HG03095 (cell line): ENCODE measurements around the gene IGFL1.
"Not testable (repeated sequence)": the region's sequence is repeated elsewhere in the genome, so short reads cannot be mapped to it uniquely, and the experiment has no call there.

Experiments
- ATAC-seq: cut with Tn5 transposase; IDR thresholded peaks from one replicate; pipeline ENCODE4 v1.9.1; 2021; ENCODE audit warnings: moderate library complexity; ENCODE audit not compliant: unreplicated experiment

The IGFL1 gene

DNA sequence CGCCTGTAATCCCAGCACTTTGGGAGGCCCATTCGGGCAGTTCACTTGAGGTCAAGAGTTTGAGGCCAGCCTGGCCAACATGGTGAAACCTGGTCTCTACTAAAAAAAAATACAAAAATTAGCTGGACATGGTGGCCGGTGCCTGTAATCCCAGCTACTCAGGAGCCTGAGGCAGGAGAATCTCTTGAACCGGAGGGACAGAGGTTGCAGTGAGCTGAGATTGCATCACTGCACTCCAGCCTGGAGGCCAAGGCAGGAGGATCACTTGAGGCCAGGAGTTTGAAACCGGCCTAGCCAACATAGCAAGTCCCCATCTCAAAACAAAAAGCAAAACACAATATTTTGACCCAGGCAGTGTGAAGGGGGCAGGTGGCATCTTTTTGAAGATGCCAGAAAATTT, 35.3 kb downstream of the IGFL1 start:
- ATAC-seq: not testable (repeated sequence)

DNA sequence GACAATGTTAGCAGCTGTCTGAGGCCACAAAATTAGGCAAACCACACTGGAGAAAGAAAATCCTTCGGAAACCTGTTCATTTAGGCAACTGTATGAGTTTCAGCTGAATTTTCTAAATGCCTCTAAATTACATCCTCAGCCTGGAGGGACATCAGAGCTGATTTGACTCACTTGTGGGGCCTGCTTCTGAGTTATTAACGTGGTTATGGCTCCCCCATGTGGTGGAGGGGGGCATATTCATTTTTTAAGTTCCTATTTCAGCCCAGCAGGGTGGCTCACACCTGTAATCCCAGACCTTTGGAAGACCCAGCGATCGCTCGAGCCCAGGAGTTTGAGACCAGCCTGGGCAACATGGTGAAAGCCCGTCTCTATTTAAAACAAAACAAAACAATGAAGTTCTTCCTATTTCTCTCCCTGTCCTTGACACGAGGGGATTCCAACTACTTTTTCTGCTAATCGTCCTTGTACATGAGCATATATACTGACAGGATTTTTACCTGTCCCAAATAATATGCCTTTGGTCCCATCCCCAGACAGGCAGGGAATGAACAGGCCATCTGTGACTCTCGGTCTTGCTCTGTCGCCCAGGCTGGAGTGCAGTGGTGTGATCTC, 35.8 kb downstream of the IGFL1 start:
- ATAC-seq: no peak

DNA sequence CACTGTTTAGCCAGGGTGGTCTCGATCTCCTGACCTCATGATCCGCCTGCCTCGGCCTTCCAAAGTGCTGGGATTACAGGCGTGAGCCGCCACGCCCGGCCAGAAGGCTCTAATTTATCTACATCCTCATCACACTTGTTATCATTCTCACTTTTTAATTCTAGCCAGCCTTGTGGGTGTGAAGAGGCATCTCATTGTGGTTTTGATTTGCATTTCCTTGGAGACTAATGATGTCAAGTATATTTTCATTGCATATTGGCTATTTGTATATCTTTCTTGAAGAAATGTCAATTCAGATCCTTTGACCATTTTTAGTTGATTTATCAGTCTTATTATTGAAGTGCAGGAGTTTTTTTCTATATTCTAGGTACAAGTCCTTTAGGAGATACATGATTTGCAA, 39.6 kb downstream of the IGFL1 start:
- ATAC-seq: no peak

DNA sequence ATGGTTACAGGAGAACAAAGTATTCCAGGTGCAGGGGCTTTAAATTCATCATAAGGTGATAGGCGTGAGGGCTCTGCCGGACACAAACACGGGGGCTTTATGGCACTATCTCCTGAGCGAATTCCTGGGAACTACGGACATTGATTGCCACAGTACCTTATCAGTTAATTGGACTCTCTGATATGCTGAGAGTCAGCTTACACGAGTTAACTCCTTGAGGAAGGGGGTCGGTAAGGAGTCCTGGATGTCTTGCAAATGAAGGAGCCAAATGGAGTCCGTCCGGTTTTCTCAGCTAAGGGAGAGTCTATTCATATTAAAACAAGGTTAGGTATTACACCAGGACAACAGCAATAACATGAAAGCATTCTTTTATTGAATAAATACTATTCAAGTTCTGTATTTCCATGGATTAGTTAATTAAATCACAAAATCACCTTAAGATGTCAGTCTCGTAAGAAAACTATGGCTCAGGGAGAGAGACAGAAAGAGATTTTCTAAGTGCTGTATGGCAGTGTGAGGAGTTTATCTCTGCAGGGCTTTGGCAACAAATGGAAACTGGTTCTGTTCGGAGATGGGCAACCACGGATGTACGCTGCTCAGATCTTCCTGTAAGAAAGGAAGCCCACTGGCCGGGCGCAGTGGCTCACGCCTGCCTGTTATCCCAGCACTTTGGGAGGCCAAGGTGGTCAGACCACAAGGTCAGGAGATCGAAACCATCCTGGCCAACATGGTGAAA, 41.1 kb downstream of the IGFL1 start:
- no peak for ATAC-seq

DNA sequence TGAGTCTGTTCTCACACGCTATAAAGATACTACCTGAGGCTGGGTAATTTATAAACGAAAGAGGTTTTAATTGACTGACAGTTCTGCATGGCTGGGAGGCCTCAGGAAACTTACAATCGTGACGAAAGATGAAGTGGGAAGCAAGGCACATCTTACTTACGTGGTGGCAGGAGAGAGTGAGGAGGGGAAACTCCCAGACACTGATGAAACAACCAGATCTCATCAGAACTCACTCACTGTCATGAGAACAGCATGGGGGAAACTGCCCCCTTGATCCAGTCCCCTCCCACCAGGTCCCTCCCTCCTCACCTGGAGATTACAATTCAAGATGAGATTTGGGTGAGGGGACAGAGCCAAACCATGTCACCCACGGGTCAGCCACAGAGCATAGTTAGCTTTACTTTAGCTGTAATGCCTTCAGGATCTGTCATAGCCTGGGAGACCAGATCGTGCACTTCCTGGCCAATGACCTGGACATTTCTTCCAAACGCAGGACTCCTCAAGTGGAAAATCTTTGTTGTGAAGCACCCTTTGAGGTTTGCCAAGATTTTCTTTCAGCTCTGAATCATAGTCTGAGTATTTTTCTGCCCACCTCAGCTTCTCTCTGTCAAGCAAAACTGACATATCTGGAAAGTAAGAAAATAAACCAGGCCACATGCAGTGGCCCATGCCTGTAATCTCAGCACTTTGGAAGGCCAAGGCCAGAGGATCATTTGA, 42.1 kb downstream of the IGFL1 start:
- ATAC-seq: no peak

DNA sequence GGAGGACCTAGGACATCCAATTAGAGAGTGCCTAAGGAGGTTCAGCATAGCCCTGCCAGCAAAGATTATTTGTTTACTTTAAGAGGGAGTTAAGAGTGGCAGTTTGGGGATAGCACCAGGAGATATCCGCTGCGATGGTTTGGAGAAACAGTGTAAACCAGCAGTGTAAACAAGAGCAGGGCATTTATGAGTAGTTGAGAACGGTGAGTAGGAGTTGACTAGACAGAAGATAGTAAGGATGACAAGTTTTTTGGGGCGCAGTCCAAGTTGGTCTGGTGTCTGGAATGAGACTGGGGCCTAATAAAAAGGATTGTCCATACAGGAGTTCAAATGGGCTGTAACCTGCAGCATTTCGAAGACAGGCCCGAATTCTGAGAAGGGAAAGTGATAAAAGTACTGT, 44.4 kb downstream of the IGFL1 start:
- ATAC-seq: not testable (repeated sequence)

DNA sequence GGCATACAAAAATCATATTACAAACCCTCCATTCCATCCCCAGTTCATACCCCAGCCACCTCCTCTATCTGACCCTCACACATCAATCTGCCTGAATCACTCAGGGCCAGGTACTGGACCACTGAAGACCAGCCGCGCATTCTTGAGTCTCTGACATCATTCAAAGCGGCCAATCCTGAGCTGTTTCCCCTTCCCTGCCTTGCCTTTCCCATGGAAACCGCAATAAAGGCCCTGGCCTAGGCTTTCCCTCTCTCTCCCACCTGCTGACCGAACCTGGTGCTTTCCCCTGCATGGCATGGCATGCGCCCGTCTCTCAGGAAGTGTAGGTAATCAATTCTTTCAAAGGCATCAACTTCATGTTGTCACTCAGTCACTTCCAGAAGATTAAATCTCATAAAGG, 49.6 kb downstream of the IGFL1 start:
- no peak for ATAC-seq
